ENCODE data around the gene CRYGC. TPM values are rescaled to one million over a fixed set of nuclear protein-coding genes. Genes with fewer than 3 reads are reported as not detected.
"Not testable (repeated sequence)": the region's sequence is repeated elsewhere in the genome, so short reads cannot be mapped to it uniquely, and the experiment has no call there.

The CRYGC gene
- total RNA-seq, 2 donors from 2014 or later: not detected

DNA sequence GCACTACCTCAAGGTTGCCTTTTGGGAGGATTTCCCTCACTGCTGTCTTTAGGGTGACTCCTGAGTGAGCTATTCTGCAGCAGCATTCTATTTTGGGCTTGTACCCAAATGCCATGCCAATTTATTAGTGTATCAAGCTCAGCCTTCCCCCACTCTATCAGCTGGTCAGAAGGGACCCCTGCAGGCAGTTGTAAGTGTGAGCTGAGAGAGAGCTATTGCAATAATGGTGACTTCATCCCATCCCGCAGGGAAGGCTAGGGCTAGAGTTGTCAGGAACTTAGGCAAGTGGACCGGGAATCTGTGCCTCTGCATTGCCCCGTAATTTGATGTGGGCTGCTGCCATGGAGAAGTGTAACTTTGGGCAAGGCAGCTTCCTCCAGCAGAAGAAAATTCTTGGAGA, 18.1 kb upstream of the CRYGC start:
- no peak for DNase-seq (ENCODE audit: low spot score)
- no peak overlapping the region for H3K4me3 Mint-ChIP-seq

DNA sequence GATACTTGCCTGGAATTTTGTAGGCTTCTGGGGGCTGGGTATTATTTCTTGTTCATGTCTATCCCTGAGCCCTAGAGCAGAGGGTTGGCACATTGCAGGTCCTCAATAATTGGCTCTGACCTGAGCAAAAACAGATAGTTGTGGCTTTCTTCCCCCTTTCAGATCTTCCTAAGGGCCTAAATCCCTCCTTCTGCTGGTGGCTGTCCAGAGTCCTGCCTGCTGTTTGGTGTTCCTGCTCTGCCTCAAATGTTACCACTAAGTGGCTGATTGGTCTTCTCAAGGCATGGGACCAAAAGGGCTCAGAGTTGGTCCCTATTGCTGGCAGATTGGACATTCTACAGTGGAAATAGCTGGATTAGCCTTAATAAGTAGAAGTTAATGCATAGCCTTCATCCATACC, 17.4 kb upstream of the CRYGC start:
- Mint-ChIP-seq H3K4me1 (ENCODE audit: low read depth in 2 of 2) (no peaks in the 10 kb centered on the region), H3K9me3 (peaks cover 4% of the 10 kb centered on the region), H3K4me3 (no peak overlapping the region), H3K27me3 (peaks cover 0 to 3% of the 10 kb centered on the region in 2 donors), H3K36me3 (peaks cover 5% of the 10 kb centered on the region), H3K27ac (no peak overlapping the region)
- no peak for DNase-seq (ENCODE audit: low spot score)
- no peak for ATAC-seq

More for the DNA sequence above, 18.1 kb upstream of the CRYGC start:
- H3K4me1 Mint-ChIP-seq (ENCODE audit: low read depth in 2 of 2): no peaks in the 10 kb centered on the region
- ATAC-seq: no peak
- peaks cover 0 to 3% of the 10 kb centered on the region in 2 donors for H3K27me3 Mint-ChIP-seq
- H3K36me3 Mint-ChIP-seq: peaks cover 5% of the 10 kb centered on the region
- peaks cover 4% of the 10 kb centered on the region for H3K9me3 Mint-ChIP-seq
- H3K27ac Mint-ChIP-seq: no peak overlapping the region

DNA sequence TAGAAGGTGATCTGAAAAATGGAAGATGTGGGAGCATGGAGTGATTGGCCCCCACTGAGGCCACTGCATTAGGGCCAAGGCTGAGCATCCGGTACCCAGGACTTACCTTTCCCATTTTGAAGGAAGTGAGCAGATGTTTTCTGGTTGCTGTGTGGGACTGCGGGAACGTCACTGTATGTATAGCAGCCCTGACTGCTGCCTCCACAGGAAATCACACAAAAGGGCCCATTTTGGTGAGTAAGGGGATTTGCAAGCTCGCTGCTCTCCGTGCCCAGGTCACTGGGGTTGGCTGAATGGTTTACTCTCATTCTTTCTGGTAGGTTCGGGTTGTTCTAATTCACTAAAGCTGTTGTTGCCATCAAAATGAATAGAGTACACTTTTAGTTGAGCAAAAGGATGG, 16.4 kb upstream of the CRYGC start, which contains the start of gene CRYGB:
TSS of gene CRYGB (minus strand) at position 153 of the 400 bp plus-strand sequence. CDS start at position 115, 38 bp downstream.
- H3K36me3 Mint-ChIP-seq: peaks cover 5% of the 10 kb centered on the region
- DNase-seq (ENCODE audit: low spot score) (no peak), ATAC-seq (no peak)
- peaks cover 4% of the 10 kb centered on the region for H3K9me3 Mint-ChIP-seq
- H3K27me3 Mint-ChIP-seq: peaks cover 0 to 3% of the 10 kb centered on the region in 2 donors
- H3K4me3 Mint-ChIP-seq: no peak within 1 kb of the TSS
- no peak within 1 kb of the TSS for H3K27ac Mint-ChIP-seq
- no peaks in the 10 kb centered on the region for H3K4me1 Mint-ChIP-seq (ENCODE audit: low read depth in 2 of 2)

DNA sequence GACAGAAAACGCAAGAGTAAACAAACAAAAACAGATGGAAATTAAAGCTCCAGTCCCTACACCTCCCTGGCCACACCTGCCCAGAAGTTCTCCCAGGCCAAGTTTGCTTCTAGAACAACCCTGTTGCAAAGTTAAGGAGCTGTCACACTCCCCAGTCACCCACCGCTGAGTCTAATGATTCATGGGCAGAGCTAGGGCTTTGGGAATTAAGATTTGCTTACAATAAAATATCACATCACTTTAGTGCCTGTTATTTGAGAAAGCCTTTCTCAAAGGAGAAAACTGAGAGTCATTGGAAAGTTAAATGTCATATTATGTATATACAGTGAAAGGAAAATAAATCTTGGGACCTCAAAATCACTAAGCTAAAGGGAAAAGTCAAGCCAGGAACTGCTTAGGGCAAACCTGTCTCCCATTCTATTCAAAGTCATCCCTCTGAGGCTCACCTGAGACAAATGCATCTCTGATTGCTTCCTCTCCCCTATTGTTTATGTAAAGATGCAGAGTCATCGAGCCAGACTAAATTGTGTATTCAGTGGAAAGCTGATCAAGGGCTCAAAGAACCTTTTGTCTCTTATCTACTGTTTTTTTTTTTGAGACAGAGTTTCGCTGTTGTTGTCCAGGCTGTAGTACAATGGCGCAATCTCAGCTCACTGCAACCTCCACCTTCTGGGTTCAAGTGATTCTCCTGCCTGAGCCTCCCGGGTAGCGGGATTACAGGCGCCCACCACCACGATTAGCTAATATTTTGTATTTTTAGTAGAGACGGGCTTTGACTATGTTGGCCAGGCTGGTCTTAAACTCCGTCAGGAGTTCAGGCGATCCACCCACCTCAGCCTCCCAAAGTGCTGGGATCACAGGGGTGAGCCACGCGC, 13.5 kb upstream of the CRYGC start:
- Mint-ChIP-seq H3K36me3 (no peaks in the 10 kb centered on the region), H3K27ac (no peak overlapping the region), H3K4me3 (no peak overlapping the region), H3K27me3 (peaks cover 0 to 3% of the 10 kb centered on the region in 2 donors), H3K9me3 (no peaks in the 10 kb centered on the region), H3K4me1 (ENCODE audit: low read depth in 2 of 2) (no peaks in the 10 kb centered on the region)
- ATAC-seq (no peak), DNase-seq (ENCODE audit: low spot score) (no peak)

DNA sequence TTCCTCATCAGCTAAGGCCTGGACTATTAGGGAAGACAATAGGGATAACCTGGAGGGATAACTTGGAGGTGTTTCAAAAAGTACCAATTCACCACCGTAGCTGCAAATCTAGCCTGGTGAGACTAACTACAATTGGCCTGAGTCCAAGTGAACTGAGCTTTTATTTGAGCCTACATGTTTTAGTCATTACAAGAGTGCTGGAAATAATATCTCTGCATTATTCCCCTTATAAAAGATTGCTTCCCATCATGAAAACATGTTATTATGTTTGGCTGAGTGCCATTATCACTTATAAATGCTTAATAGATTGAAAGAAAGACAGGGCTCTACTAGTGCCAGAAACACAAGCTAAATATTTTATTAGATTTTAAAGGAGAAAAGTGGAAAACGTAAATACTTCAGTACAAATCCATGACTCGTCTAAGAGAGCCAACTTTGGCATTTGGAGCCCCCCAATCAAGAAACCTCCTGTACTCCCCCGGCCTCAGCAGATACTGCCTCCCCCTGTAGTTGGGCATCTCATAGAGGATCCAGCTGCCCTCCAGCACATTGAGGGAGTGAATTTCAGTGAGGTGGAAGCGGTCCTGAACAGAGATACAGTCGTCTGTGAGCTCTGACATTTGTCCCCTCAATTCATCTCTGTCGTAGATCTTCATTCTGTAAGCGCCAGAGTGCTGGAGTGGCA, 12.8 kb upstream of the CRYGC start:
- no peak for DNase-seq (ENCODE audit: low spot score)
- H3K9me3 Mint-ChIP-seq: no peaks in the 10 kb centered on the region
- H3K27ac Mint-ChIP-seq: no peak overlapping the region
- no peaks in the 10 kb centered on the region for H3K4me1 Mint-ChIP-seq (ENCODE audit: low read depth in 2 of 2)
- no peaks in the 10 kb centered on the region for H3K36me3 Mint-ChIP-seq
- peaks cover 0 to under 1% of the 10 kb centered on the region in 2 donors for H3K27me3 Mint-ChIP-seq
- no peak overlapping the region for H3K4me3 Mint-ChIP-seq
- no peak for ATAC-seq

DNA sequence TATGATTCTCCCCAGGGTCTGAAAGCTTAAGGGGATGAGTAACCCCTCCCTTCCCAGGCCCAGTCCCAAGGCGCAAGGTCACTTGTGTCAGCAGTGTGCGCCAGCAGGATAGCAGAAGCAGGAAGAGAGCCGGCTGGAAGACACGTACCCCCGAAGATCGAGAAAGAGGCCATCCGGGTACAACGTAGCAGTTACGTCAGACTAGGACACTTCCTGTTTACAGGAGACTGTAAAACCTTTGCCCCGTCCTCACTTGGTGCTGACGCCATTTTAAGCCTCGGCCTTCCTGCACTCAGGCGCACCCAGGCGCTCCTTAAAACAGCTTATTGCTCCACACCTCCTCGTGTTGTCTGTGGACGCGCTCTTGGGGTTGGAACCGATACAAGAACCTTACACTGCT, 9.8 kb upstream of the CRYGC start:
- Mint-ChIP-seq H3K27ac (no peak overlapping the region), H3K4me1 (ENCODE audit: low read depth in 2 of 2) (peaks cover 8 to 9% of the 10 kb centered on the region in 2 donors), H3K4me3 (no peak overlapping the region), H3K27me3 (no peaks in the 10 kb centered on the region), H3K9me3 (no peaks in the 10 kb centered on the region), H3K36me3 (no peaks in the 10 kb centered on the region)
- no peak for DNase-seq (ENCODE audit: low spot score)
- no peak for ATAC-seq

DNA sequence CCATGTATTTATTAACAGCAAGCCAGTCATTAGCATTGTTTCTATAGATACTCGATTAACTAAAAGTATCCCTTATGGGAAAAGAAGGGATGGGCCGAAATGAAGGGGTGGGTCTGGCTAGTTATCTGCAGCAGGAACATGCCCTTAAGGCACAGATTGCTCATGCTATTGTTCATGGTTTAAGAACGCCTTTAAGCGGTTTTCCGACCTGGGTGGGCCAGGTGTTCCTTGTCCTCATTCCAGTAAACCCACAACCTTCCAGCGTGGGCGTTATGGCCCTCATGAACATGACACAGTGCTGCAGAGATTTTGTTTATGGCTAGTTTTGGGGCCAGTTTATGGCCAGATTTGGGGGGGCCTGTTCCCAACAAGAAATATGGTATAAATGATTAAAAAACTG, 8.7 kb upstream of the CRYGC start:
- not testable (repeated sequence) for ATAC-seq; H3K27ac Mint-ChIP-seq; H3K4me3 Mint-ChIP-seq; H3K9me3 Mint-ChIP-seq; H3K27me3 Mint-ChIP-seq; DNase-seq (ENCODE audit: low spot score); H3K36me3 Mint-ChIP-seq; H3K4me1 Mint-ChIP-seq (ENCODE audit: low read depth in 2 of 2)

DNA sequence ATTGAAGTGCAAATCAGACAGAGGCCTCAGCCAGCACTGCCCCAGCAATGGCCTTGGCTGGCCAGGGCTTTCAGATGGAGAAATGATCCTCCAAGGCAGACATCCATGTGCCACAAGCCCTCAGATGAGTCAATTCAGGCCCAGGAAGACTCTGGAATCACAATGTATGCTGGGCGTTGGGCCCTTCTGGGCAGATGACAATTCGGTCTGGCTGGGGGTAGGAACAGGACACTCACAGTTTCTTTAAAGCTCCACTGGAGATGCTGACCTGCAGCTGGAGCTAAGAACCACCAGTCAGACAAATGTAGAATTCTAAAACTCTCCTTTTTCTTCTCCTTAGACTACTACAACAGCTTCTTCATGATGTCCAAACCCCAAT, 7.1 kb upstream of the CRYGC start:
- Mint-ChIP-seq H3K27ac (no peak overlapping the region), H3K4me1 (ENCODE audit: low read depth in 2 of 2) (peaks cover 8 to 9% of the 10 kb centered on the region in 2 donors), H3K36me3 (no peaks in the 10 kb centered on the region), H3K4me3 (no peak overlapping the region), H3K27me3 (no peaks in the 10 kb centered on the region), H3K9me3 (no peaks in the 10 kb centered on the region)
- no peak for DNase-seq (ENCODE audit: low spot score)
- ATAC-seq: no peak

DNA sequence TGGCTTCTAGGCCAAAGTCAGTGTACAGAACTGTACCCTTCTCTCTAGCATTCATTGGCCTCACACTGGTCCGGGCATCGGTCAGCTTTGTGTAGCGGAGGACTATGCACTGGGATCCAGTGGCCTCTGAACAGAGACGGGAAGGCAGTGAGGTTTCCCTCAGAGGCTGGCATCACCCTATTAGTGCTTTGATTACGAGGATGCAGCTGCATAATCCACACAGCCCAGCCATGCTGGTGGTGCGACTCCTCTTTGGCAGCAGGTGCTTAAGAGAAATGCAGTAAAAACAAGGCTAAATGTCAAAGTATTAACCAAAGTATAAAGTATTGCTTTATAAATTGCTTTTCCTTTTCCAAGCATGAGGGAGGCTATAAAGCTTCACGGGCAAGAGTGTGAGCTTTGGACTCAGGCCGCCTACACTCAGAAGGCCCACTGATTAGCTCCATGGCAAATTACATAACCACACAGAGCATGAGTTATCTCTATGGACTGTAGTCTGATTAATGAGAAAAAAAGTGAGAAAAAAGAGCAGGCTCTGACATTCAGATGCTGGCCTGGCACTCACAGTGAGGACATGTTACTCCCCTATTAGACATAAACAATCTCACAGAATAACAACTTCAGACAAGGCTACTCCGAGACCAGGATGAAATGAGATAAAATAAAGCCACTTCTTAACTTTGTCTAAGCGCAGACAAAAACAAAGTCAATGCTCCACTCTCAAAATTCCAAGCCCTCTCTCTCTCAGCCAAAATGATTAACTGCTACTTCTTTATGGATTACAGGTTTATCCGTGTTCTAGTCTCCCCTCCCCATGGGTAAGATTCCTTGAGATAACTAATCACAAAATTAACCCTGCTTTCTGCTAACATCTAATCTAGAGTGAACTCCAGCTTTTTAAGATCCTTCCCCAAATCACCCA, 6.4 kb upstream of the CRYGC start:
- Mint-ChIP-seq H3K4me1 (ENCODE audit: low read depth in 2 of 2) (peaks cover 8 to 9% of the 10 kb centered on the region in 2 donors), H3K36me3 (no peaks in the 10 kb centered on the region), H3K27ac (no peak overlapping the region), H3K9me3 (no peaks in the 10 kb centered on the region), H3K27me3 (no peaks in the 10 kb centered on the region), H3K4me3 (no peak overlapping the region)
- ATAC-seq: no peak
- DNase-seq (ENCODE audit: low spot score): no peak

DNA sequence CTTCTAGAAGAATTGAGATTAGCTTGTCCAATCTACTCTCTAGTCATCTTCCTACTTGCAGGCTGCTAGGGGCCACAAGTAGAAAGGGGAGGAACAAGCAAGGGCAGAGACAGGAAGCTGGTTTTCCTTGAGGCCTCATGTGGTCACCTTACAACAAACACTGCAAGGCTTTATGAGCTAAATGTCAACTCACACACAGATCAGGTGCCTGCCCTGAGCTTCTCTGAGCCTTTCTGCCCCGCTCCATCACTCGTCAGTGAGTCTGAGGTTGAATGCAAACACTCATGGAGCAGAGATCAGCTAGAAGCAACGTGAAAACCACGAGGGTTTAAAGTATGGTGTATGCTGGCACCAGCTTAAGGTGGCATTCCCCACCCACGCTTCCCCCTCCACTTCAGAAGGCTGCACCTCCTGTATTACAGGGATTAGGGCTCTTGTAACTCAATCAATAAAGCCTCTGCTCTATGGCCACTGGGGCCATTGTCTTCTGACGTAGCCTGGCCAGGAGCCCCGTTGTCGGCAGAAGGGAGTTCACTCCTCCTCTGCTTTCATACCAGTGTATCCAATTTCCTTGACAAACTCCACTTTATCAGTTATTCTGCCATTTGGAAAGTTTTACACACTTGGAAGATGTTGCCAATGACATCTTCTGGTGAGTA, 5.4 kb upstream of the CRYGC start:
- Mint-ChIP-seq H3K4me1 (ENCODE audit: low read depth in 2 of 2) (peaks cover 8 to 9% of the 10 kb centered on the region in 2 donors), H3K4me3 (no peak overlapping the region), H3K27ac (no peak overlapping the region), H3K27me3 (no peaks in the 10 kb centered on the region), H3K9me3 (no peaks in the 10 kb centered on the region), H3K36me3 (no peaks in the 10 kb centered on the region)
- ATAC-seq (peak; percentile 61), DNase-seq (ENCODE audit: low spot score) (no peak)

DNA sequence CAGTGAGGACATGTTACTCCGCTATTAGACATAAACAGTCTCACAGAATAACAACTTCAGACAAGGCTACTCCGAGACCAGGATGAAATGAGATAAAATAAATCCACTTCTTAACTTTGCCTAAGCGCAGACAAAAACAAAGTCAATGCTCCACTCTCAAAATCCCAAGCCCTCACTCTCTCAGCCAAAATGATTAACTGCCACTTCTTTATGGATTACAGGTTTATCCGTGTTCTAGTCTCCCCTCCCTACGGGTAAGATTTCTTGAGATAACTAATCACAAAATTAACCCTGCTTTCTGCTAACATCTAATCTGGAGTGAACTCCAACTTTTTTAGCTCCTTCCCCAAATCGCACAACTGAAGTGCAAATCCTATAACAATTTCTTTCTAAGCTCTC, 1.1 kb upstream of the CRYGC start:
- Mint-ChIP-seq H3K4me3 (no peak overlapping the region), H3K27ac (no peak overlapping the region), H3K9me3 (peaks cover 3% of the 10 kb centered on the region), H3K4me1 (ENCODE audit: low read depth in 2 of 2) (peaks cover 8 to 9% of the 10 kb centered on the region in 2 donors), H3K27me3 (peaks cover 0 to under 1% of the 10 kb centered on the region in 2 donors), H3K36me3 (no peaks in the 10 kb centered on the region)
- DNase-seq (ENCODE audit: low spot score) (no peak), ATAC-seq (no peak)

DNA sequence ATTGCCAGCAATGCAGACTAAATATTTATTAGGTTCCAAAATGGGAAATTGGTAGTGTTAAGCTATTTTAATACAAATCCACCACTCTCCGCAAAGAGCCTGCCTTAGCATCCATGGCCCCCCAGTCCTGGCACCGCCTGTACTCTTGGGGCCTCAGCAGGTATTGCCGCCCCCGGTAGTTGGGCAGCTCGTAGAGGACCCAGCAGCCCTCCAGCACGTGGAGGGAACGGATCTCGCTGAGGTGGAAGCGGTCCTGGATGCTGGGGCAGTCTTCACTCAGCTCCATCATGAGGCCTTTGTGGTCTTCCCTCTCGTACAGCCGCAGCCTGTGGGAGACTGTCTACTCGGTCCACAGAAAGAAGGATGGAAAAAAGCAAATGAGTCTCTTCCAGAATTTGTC, 1.5 kb downstream of the CRYGC start:
- no peak overlapping the region for H3K27ac Mint-ChIP-seq
- H3K9me3 Mint-ChIP-seq: peaks cover 3% of the 10 kb centered on the region
- H3K36me3 Mint-ChIP-seq: no peaks in the 10 kb centered on the region
- peaks cover 15 to 20% of the 10 kb centered on the region in 2 donors for H3K27me3 Mint-ChIP-seq
- H3K4me1 Mint-ChIP-seq (ENCODE audit: low read depth in 2 of 2): peaks cover 0 to 6% of the 10 kb centered on the region in 2 donors
- ATAC-seq (peak in 1 of 2 donors; percentile 29), DNase-seq (ENCODE audit: low spot score) (no peak)
- no peak overlapping the region for H3K4me3 Mint-ChIP-seq

DNA sequence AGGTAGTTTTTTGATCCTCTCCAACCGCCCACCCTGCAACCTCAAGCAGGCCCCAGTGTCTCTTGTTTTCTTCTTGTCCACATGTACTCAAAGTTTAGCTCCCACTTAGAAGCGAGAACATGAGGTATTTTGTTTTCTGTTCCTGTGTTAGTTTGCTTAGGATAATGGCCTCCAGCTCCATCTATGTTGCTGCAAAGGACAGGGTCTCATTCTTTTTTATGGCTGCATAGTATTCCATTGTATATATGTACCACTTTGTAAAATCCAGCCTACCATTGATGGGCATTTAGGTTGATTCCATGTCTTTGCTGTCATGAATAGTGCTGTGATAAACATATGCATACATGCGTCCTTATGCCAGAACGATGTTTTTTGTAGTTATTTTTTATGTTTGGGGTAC, 2.5 kb downstream of the CRYGC start:
- Mint-ChIP-seq H3K4me1 (ENCODE audit: low read depth in 2 of 2) (peaks cover 0 to 6% of the 10 kb centered on the region in 2 donors), H3K4me3 (no peak overlapping the region), H3K9me3 (peaks cover 3% of the 10 kb centered on the region), H3K36me3 (no peaks in the 10 kb centered on the region), H3K27me3 (peaks cover 15 to 20% of the 10 kb centered on the region in 2 donors), H3K27ac (no peak overlapping the region)
- DNase-seq (ENCODE audit: low spot score) (no peak), ATAC-seq (no peak)

Data from natural killer cell treated with Interleukin-12 subunit alpha and Interleukin-12 subunit beta and Interleukin-15 and Interleukin-18, amount 100 ng/mL, for 72 hours (primary cell).